Activated T-helper 2 cell treated with anti-CD3 and anti-CD28 coated beads, Interferon-gamma antibody, Interleukin-2, Interleukin-4, amounts not matched to agents 10 μg/mL and 5 μg/mL and 100 μg/mL, durations not matched to agents 14 hours and 24 hours and 36 hours (primary cell): Measurements from ENCODE around the gene CCSER2. TPM values are rescaled to one million over a fixed set of nuclear protein-coding genes. Genes with fewer than 3 reads are reported as not detected.

Source experiments
- DNase-seq: peaks from one replicate; pipeline ENCODE4 v3.0.0; 2021; ENCODE audit warnings: low spot score
- H3K27ac Mint-ChIP-seq: one replicate; pipeline ENCODE4 v1.8.0; 2021; ENCODE audit warnings: mixed read lengths
- H3K27me3 Mint-ChIP-seq: one replicate; pipeline ENCODE4 v1.8.0; 2021; ENCODE audit warnings: low read depth, mixed read lengths
- H3K36me3 Mint-ChIP-seq: one replicate; pipeline ENCODE4 v1.8.0; 2021; ENCODE audit warnings: low read depth, mixed read lengths
- H3K4me1 Mint-ChIP-seq: one replicate; pipeline ENCODE4 v1.8.0; 2021; ENCODE audit warnings: low read depth, mixed read lengths
- H3K4me3 Mint-ChIP-seq: one replicate; pipeline ENCODE4 v1.8.0; 2021; ENCODE audit warnings: low read depth, mild to moderate bottlenecking, moderate library complexity, mixed read lengths
- H3K9me3 Mint-ChIP-seq: one replicate; pipeline ENCODE4 v1.8.0; 2021; ENCODE audit warnings: mixed read lengths
- intact Hi-C: fragments of 100-400 bp; cut with micrococcal nuclease; formaldehyde crosslinking; loops from one replicate; pipeline ENCODE4 v1.15.1; 2023
- total RNA-seq: library from RNA; stranded (reverse); gene quantifications from 2 replicates; pipeline ENCODE4 v1.2.3, GENCODE V29; 2022

Gene CCSER2
- total RNA-seq, 1 donor from 2014 or later = 41.4 TPM

DNA sequence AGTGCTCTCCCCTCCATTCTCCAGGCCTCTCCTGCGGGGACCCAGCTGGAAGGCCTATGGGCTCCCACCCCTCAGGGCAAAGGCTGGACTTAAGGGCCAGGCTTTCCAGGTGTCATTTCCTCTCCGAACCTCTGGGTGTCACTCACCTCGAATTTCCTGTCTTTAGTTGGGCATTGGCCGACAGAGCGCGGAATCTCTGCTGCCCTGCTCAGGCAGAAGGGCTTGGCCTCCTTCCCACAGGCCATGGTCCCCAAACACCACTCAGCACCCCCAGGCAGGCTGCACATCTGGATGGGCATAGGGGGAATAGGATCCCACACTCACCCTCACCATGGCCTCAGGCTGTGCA is 212.9 kb downstream of the CCSER2 start:
- Mint-ChIP-seq H3K4me1 (peaks cover 7% of the 10 kb centered on the region), H3K27me3 (peaks cover 16% of the 10 kb centered on the region), H3K27ac (no peak overlapping the region), H3K4me3 (peak overlapping the region; percentile 51), H3K36me3 (no peaks in the 10 kb centered on the region), H3K9me3 (no peaks in the 10 kb centered on the region)
- intact Hi-C loops = loop anchor here (2.0 to 10.0 kb wide), 2 partner anchors 176 to 1834 kb away; no protein-coding TSS in a partner anchor
- DNase-seq = no peak

DNA sequence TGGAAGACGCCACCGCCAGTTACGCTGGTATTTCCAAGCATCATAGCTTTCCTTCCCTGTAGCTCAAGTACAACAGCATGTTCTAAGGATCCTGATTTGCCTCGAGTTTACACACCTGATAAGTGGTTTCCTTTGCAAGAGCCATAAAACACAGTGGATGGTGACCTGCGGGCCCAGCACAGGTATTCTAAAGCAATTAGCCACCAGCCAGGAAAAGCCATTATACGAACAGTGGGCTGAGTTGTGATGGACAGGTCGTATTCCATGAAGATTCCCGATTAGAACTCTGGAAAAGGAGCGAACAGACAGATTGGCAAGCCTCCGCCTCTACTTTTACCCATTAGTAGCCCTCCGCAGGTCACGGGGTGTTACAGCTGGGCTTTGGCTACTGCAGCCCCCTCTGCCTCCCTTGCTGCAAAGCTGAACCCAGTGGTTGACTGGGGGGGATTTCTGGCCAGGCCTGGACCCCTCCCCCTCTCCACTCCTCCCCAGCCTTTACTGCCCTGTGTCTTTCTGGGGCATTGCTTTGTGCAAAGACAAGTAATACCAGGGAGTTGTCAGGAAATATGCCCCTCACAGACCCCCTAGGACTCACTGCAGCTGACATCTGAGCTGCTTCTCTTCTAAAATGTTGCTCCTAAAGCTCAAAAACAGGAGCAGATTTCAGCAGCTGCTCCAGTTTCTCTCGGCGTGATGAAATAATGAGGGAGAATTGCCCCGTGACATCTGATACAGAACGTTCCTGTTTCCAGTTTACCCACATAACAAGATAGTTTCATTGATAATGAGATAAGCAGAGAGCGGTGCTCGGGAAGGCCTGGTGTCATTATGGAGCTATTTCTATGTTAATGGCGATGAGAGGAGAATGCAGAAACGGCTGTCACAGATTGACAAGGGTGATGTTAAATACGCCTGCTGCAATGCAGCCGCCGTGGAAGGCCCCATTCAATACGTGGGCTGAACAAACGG is 214.4 kb downstream of the CCSER2 start:
- H3K9me3 Mint-ChIP-seq = no peaks in the 10 kb centered on the region
- intact Hi-C loops = loop anchor here (10.0 kb wide), 1 partner anchor 1832 kb away; no protein-coding TSS in a partner anchor
- DNase-seq = no peak
- H3K27me3 Mint-ChIP-seq = peaks cover 16% of the 10 kb centered on the region
- H3K4me1 Mint-ChIP-seq = peaks cover 4% of the 10 kb centered on the region
- no peak overlapping the region for H3K4me3 Mint-ChIP-seq
- H3K36me3 Mint-ChIP-seq = no peaks in the 10 kb centered on the region
- no peak overlapping the region for H3K27ac Mint-ChIP-seq

DNA sequence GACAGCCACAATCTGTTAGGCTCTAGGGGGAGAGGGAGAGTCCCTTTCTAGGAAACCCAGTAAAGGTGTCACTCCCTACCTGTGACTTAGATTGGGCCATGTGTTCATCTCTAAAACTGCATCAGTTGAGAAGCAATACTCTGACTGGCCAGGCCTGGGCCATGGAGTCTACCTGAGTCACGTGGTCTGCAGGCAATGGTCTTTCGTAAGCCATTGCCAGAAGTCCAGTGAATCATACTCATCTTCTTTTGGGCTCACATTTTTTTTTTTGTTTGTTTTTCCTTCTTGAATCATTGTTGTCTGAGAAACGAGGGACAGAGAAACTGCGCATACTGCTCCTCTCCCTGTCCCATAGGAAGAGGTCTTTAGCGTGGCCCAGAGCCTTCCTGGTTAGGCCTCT is 215.6 kb downstream of the CCSER2 start:
- Mint-ChIP-seq H3K36me3 (no peaks in the 10 kb centered on the region), H3K9me3 (no peaks in the 10 kb centered on the region), H3K4me3 (no peak overlapping the region), H3K4me1 (peaks cover 4% of the 10 kb centered on the region), H3K27me3 (peaks cover 14% of the 10 kb centered on the region), H3K27ac (no peak overlapping the region)
- no peak for DNase-seq
- intact Hi-C loops = loop anchor here (10.0 kb wide), 1 partner anchor 1831 kb away; no protein-coding TSS in a partner anchor

DNA sequence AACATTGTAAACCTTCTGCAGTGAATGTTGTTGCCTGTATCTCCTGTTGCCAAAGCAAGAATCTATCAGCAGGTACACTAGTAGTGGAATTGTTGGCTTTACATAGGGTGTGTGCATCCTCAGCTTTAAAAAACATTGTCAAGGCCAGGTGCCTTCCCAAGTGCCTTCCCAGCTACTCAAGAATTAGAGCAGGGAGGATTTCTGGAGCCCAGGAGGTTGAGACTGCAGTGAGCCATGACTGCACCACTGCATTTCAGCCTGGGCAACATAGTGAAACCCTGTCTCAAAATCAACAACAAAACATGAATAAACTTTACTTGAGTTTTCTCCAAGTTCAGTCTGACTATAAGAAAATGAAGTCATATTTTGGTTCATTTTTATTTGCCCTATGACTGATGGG is 217.3 kb downstream of the CCSER2 start:
- no peak for DNase-seq
- Mint-ChIP-seq H3K27me3 (peaks cover 11% of the 10 kb centered on the region), H3K36me3 (no peaks in the 10 kb centered on the region), H3K4me3 (no peak overlapping the region), H3K4me1 (peaks cover 4% of the 10 kb centered on the region), H3K27ac (no peak overlapping the region), H3K9me3 (no peaks in the 10 kb centered on the region)
- intact Hi-C loops = loop anchor here (10.0 kb wide), 1 partner anchor 1829 kb away; no protein-coding TSS in a partner anchor

DNA sequence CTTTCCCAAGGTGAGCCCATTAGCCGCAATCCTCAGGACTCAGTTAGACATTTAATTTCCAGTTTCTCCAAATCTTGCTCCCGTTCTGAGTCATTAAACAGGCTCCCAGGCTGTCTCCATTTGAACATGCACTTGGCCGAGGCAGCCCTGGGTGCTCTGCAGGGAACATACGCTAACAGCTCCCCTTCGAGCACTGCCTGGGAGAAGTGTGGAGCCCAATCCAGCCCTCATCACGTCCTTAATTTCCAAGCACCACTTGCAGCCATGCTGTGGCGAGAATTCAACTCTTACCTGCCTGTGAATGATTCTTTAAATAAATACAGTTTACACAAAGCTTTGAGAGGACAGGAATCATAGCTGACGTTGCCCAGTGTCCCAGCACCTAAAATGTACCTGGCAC is 218.2 kb downstream of the CCSER2 start:
- Mint-ChIP-seq H3K36me3 (no peaks in the 10 kb centered on the region), H3K27me3 (peaks cover 10% of the 10 kb centered on the region), H3K9me3 (no peaks in the 10 kb centered on the region), H3K4me1 (no peaks in the 10 kb centered on the region), H3K4me3 (no peak overlapping the region), H3K27ac (no peak overlapping the region)
- no peak for DNase-seq
- intact Hi-C loops = loop anchor here (10.0 kb wide), 1 partner anchor 1828 kb away; no protein-coding TSS in a partner anchor

DNA sequence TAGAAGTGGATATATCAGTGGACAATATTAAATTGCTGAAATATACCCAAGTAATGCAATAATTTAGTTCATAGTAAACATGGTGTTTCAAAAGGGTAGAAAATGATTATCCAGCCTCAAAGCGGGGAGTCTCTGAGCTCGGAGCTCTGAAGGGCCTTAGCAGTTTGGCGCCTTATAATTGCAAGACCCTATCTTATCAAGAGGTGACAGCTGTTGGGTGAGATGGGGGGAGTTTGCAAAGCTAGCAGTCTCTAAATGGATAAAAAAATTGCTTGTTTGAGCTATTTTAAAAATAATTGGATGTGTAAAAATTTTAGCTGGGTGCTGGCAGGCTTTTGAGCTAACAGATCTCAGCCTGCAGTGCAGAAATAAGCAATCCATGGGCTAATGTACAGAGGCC is 219.2 kb downstream of the CCSER2 start:
- Mint-ChIP-seq H3K4me1 (no peaks in the 10 kb centered on the region), H3K27ac (no peak overlapping the region), H3K9me3 (no peaks in the 10 kb centered on the region), H3K4me3 (no peak overlapping the region), H3K27me3 (peaks cover 10% of the 10 kb centered on the region), H3K36me3 (no peaks in the 10 kb centered on the region)
- intact Hi-C loops = loop anchor here (10.0 kb wide), 1 partner anchor 1827 kb away; no protein-coding TSS in a partner anchor
- no peak for DNase-seq

DNA sequence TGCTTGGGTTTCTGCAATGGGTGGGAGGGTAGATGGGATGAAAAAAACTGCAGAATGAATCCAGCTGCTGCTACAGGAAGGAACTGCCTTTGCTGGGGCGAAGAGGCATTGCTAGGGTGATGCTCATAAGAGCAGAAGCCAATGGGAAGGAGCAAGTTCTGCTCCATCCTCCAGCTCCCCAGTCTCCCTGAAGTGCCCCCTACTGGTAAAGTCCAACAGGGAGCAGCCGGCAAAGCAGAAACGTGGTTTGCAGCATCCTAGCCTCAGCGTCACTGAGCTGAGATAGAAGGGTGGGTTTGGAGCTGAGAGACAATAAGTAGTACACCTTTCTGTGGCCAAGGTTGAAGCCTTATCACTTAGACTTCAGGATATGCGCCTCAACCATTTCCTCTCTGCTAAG is 220.5 kb downstream of the CCSER2 start:
- H3K36me3 Mint-ChIP-seq = no peaks in the 10 kb centered on the region
- DNase-seq = no peak
- no peak overlapping the region for H3K4me3 Mint-ChIP-seq
- H3K4me1 Mint-ChIP-seq = no peaks in the 10 kb centered on the region
- H3K27me3 Mint-ChIP-seq = peaks cover 10% of the 10 kb centered on the region
- intact Hi-C loops = loop anchor here (10.0 kb wide), 1 partner anchor 1826 kb away; no protein-coding TSS in a partner anchor
- H3K9me3 Mint-ChIP-seq = no peaks in the 10 kb centered on the region
- H3K27ac Mint-ChIP-seq = no peak overlapping the region

DNA sequence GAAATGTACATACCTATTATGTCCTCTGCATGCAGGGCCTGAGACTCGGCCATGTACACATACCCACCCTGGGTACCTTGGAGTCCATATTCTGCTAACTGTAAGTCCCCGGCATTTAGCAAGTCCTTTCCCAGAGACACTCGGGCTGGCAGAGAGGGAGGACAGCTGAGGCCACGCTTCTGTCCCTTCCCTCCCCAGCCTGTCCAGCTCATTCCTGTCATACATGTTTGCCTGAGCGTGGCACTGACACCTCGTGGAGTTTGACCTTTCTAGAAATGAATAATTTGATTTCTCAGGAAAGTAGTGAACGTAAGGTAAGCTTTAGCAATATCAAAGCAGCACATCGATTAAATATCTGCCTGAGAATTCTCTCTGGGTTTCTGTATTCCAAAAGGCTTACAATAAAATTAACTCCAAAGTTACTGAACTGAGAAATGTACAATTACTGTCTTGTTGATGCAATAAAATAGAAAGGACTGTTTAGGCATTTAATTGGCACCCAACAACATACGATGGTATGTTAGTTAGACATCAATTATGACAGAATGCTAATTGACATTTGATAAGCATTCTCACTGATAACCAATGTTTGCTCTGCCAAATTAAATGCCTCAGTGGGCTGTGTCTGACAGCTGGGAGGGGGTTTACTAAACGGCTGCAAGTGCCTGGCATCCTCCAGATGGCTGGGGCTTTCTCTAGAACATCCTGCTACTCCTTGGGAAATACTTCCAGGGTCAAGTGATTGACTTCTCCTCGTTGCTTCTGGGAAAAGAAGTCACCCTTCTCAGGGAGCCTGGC is 221.2 kb downstream of the CCSER2 start:
- Mint-ChIP-seq H3K27ac (no peak overlapping the region), H3K27me3 (peaks cover 10% of the 10 kb centered on the region), H3K4me1 (no peaks in the 10 kb centered on the region), H3K36me3 (no peaks in the 10 kb centered on the region), H3K9me3 (no peaks in the 10 kb centered on the region), H3K4me3 (no peak overlapping the region)
- intact Hi-C loops = loop anchor here (10.0 kb wide), 1 partner anchor 1825 kb away; no protein-coding TSS in a partner anchor
- no peak for DNase-seq

DNA sequence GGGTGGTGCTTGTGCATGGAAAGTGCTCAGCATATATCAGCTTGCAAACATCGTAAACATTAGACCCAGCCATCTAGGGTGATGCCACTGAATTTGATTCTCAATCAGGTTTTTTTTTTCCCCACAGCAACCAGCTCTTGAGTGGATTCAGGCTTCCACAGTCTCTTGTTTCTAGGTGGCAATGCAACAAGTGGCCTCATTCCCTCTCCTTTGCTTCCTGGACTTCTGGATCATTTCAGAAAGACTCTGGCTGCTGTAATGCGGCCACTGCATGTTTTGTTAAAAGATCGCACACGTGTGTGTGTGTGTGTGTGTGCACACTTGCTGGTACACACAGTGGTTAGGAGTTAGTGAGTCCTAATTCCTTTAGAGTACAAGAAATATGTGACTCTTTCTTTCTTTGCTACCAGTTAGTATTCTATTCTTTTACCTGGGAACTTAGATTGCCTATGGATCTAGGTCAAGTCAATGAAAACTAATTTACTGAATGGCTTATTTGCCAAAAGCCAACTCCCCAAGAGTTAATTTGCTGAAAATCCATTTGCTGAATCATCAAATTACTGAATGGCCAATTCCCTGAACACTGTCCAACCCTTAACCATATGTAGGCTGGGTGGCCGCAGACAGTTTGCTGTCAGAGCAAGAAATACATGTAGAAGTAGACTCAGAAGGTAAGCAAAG is 222.5 kb downstream of the CCSER2 start:
- H3K27me3 Mint-ChIP-seq = peaks cover 10% of the 10 kb centered on the region
- no peaks in the 10 kb centered on the region for H3K9me3 Mint-ChIP-seq
- no peaks in the 10 kb centered on the region for H3K4me1 Mint-ChIP-seq
- no peak for DNase-seq
- no peak overlapping the region for H3K4me3 Mint-ChIP-seq
- H3K36me3 Mint-ChIP-seq = no peaks in the 10 kb centered on the region
- intact Hi-C loops = no loop called here
- no peak overlapping the region for H3K27ac Mint-ChIP-seq

DNA sequence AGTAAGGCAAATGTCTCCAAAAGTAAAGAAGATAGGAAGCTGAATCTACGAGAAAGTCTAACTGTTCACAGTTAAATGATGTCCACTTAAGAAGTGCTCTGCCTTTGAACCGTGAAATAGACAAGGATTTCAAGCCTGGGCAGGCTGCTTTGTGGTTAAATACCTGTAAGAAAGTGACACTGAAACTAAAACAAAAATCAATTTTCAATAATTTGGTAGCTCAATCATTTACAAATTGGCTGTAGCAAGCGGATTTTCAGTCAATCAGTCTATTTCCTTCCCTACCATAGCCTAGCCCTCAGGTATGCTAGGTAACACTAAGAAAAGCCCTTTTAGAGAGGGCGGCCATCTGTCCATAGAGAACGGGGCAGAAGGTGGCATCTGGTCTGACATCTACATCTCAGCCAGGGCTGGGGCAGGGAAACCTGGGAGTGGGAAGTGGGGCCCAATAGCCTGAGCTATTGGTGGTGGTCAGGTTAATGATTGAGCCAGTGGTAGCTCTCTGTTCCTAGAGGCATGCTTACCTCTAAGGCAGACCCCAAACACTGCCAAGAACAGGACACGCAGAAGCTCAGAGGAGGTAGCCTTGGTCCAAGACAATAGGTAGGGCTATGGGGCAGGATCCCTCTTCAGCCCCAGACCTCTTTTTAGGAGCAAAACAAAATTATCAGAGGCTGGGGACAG is 223.2 kb downstream of the CCSER2 start:
- peaks cover 8% of the 10 kb centered on the region for H3K27me3 Mint-ChIP-seq
- H3K36me3 Mint-ChIP-seq = no peaks in the 10 kb centered on the region
- no peaks in the 10 kb centered on the region for H3K4me1 Mint-ChIP-seq
- H3K27ac Mint-ChIP-seq = no peak overlapping the region
- no peak overlapping the region for H3K4me3 Mint-ChIP-seq
- no peak for DNase-seq
- intact Hi-C loops = no loop called here
- H3K9me3 Mint-ChIP-seq = no peaks in the 10 kb centered on the region

DNA sequence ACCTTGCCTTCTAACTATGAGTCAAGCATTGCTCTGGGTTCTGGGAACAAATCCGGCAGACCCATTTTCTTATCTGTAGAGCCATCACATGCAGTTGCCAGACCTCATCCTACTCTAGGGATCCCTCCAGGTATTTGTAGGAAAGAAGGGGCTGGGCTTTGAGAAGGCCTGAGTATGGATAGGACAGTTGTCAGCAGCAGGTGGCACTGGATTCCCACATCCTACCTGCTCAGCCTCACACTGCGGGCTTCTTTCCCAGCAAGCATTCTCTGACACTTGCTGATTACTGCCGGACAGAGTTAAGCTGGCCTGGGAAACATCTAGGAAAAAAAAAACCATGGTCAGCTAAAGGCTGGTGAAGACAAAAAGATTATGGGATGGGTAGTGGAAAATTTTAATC is 224.1 kb downstream of the CCSER2 start:
- H3K4me3 Mint-ChIP-seq = no peak overlapping the region
- H3K36me3 Mint-ChIP-seq = no peaks in the 10 kb centered on the region
- H3K9me3 Mint-ChIP-seq = no peaks in the 10 kb centered on the region
- H3K27me3 Mint-ChIP-seq = peaks cover 9% of the 10 kb centered on the region
- H3K4me1 Mint-ChIP-seq = no peaks in the 10 kb centered on the region
- intact Hi-C loops = no loop called here
- no peak overlapping the region for H3K27ac Mint-ChIP-seq
- no peak for DNase-seq

DNA sequence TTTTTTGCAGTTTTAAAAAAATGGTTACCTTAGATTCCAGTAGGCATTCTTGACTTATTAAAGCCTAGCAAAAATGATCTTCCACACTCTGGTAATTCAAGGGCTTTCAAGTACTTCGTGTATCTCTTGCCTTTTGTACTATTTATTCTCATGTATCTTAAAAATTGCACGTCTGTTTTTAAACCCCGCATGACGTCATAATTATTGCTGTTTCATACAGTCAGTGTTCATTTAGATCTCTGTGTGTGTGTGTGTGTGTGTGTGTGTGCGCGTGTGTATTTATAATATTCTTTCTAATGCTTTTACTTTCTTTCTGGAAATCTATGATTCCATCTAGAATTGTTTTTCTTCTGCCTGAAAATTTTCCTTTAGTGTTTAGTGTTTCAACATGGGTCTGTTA is 234.2 kb downstream of the CCSER2 start:
- no peaks in the 10 kb centered on the region for H3K4me1 Mint-ChIP-seq
- no peaks in the 10 kb centered on the region for H3K36me3 Mint-ChIP-seq
- no peaks in the 10 kb centered on the region for H3K9me3 Mint-ChIP-seq
- DNase-seq = no peak
- intact Hi-C loops = no loop called here
- peaks cover 12% of the 10 kb centered on the region for H3K27me3 Mint-ChIP-seq
- H3K27ac Mint-ChIP-seq = no peak overlapping the region
- H3K4me3 Mint-ChIP-seq = no peak overlapping the region
